ENCODE measurements around the gene LENG8.

DNA sequence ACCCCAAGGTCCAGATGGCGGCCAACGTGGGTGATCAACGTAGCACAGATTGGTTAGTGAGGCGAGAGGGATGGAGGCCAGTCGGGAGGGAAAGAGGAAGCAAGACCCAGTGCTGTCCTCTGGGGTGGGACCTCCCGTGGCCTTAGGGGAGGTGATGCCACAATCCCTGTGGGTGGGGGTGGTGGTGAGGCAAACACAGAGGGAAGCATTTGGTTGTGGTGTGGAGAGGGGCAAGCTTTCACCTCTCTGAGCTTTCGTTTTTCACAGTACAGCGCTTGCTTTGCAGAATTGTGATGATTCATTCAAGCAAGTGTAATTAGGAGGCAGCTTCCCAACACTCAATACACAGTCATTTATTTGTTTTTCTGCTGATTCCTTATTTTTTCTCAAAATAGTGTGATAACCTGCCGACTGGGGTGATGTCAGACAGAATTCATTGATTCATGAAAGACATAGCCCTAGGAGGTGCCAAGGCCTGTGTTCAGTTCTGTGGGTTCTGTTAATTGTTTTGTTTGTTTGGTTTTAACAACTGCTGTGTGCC lies 2.4 kb downstream of the LENG8 start:
- TF ChIP-seq, protein P1, sequence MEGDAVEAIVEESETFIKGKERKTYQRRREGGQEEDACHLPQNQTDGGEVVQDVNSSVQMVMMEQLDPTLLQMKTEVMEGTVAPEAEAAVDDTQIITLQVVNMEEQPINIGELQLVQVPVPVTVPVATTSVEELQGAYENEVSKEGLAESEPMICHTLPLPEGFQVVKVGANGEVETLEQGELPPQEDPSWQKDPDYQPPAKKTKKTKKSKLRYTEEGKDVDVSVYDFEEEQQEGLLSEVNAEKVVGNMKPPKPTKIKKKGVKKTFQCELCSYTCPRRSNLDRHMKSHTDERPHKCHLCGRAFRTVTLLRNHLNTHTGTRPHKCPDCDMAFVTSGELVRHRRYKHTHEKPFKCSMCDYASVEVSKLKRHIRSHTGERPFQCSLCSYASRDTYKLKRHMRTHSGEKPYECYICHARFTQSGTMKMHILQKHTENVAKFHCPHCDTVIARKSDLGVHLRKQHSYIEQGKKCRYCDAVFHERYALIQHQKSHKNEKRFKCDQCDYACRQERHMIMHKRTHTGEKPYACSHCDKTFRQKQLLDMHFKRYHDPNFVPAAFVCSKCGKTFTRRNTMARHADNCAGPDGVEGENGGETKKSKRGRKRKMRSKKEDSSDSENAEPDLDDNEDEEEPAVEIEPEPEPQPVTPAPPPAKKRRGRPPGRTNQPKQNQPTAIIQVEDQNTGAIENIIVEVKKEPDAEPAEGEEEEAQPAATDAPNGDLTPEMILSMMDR (conservative IDR thresholded peaks at IDR 0.05; ENCODE audit: low read depth in 2 of 2), result no peak
- no peak for TF ChIP-seq STAT1 (IDR thresholded peaks at IDR 0.05; ENCODE audit: unreplicated experiment)
- TF ChIP-seq, protein P2, sequence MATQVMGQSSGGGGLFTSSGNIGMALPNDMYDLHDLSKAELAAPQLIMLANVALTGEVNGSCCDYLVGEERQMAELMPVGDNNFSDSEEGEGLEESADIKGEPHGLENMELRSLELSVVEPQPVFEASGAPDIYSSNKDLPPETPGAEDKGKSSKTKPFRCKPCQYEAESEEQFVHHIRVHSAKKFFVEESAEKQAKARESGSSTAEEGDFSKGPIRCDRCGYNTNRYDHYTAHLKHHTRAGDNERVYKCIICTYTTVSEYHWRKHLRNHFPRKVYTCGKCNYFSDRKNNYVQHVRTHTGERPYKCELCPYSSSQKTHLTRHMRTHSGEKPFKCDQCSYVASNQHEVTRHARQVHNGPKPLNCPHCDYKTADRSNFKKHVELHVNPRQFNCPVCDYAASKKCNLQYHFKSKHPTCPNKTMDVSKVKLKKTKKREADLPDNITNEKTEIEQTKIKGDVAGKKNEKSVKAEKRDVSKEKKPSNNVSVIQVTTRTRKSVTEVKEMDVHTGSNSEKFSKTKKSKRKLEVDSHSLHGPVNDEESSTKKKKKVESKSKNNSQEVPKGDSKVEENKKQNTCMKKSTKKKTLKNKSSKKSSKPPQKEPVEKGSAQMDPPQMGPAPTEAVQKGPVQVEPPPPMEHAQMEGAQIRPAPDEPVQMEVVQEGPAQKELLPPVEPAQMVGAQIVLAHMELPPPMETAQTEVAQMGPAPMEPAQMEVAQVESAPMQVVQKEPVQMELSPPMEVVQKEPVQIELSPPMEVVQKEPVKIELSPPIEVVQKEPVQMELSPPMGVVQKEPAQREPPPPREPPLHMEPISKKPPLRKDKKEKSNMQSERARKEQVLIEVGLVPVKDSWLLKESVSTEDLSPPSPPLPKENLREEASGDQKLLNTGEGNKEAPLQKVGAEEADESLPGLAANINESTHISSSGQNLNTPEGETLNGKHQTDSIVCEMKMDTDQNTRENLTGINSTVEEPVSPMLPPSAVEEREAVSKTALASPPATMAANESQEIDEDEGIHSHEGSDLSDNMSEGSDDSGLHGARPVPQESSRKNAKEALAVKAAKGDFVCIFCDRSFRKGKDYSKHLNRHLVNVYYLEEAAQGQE (IDR thresholded peaks at IDR 0.05; ENCODE audit: unreplicated experiment), result no peak
- TF ChIP-seq CREB1 (CRISPR knock-in tag; IDR thresholded peaks at IDR 0.05; ENCODE audit: low read depth), result no peak
- TF ChIP-seq EZH2phosphoT487 (IDR thresholded peaks at IDR 0.05; ENCODE audit: unreplicated experiment), result no peak
- no peak for TF ChIP-seq POLR2AphosphoS5 (IDR thresholded peaks at IDR 0.05; ENCODE audit: low read depth)
- TF ChIP-seq EZH2 (IDR thresholded peaks at IDR 0.05; ENCODE audit: low read depth, unreplicated experiment), result no peak
- TF ChIP-seq, protein P3, sequence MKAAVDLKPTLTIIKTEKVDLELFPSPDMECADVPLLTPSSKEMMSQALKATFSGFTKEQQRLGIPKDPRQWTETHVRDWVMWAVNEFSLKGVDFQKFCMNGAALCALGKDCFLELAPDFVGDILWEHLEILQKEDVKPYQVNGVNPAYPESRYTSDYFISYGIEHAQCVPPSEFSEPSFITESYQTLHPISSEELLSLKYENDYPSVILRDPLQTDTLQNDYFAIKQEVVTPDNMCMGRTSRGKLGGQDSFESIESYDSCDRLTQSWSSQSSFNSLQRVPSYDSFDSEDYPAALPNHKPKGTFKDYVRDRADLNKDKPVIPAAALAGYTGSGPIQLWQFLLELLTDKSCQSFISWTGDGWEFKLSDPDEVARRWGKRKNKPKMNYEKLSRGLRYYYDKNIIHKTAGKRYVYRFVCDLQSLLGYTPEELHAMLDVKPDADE (IDR thresholded peaks at IDR 0.05), result no peak
- TF ChIP-seq, protein P4, sequence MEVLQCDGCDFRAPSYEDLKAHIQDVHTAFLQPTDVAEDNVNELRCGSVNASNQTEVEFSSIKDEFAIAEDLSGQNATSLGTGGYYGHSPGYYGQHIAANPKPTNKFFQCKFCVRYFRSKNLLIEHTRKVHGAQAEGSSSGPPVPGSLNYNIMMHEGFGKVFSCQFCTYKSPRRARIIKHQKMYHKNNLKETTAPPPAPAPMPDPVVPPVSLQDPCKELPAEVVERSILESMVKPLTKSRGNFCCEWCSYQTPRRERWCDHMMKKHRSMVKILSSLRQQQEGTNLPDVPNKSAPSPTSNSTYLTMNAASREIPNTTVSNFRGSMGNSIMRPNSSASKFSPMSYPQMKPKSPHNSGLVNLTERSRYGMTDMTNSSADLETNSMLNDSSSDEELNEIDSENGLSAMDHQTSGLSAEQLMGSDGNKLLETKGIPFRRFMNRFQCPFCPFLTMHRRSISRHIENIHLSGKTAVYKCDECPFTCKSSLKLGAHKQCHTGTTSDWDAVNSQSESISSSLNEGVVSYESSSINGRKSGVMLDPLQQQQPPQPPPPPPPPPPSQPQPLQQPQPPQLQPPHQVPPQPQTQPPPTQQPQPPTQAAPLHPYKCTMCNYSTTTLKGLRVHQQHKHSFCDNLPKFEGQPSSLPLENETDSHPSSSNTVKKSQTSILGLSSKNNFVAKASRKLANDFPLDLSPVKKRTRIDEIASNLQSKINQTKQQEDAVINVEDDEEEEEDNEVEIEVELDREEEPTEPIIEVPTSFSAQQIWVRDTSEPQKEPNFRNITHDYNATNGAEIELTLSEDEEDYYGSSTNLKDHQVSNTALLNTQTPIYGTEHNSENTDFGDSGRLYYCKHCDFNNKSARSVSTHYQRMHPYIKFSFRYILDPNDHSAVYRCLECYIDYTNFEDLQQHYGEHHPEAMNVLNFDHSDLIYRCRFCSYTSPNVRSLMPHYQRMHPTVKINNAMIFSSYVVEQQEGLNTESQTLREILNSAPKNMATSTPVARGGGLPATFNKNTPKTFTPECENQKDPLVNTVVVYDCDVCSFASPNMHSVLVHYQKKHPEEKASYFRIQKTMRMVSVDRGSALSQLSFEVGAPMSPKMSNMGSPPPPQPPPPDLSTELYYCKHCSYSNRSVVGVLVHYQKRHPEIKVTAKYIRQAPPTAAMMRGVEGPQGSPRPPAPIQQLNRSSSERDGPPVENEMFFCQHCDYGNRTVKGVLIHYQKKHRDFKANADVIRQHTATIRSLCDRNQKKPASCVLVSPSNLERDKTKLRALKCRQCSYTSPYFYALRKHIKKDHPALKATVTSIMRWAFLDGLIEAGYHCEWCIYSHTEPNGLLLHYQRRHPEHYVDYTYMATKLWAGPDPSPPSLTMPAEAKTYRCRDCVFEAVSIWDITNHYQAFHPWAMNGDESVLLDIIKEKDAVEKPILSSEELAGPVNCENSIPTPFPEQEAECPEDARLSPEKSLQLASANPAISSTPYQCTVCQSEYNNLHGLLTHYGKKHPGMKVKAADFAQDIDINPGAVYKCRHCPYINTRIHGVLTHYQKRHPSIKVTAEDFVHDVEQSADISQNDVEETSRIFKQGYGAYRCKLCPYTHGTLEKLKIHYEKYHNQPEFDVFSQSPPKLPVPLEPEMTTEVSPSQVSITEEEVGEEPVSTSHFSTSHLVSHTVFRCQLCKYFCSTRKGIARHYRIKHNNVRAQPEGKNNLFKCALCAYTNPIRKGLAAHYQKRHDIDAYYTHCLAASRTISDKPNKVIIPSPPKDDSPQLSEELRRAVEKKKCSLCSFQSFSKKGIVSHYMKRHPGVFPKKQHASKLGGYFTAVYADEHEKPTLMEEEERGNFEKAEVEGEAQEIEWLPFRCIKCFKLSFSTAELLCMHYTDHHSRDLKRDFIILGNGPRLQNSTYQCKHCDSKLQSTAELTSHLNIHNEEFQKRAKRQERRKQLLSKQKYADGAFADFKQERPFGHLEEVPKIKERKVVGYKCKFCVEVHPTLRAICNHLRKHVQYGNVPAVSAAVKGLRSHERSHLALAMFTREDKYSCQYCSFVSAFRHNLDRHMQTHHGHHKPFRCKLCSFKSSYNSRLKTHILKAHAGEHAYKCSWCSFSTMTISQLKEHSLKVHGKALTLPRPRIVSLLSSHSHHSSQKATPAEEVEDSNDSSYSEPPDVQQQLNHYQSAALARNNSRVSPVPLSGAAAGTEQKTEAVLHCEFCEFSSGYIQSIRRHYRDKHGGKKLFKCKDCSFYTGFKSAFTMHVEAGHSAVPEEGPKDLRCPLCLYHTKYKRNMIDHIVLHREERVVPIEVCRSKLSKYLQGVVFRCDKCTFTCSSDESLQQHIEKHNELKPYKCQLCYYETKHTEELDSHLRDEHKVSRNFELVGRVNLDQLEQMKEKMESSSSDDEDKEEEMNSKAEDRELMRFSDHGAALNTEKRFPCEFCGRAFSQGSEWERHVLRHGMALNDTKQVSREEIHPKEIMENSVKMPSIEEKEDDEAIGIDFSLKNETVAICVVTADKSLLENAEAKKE (CRISPR knock-in tag; IDR thresholded peaks at IDR 0.05), result no peak
- TF ChIP-seq NANOG (IDR thresholded peaks at IDR 0.05; ENCODE audit: borderline replicate concordance), result no peak
- no peak for TF ChIP-seq JUNB (IDR thresholded peaks at IDR 0.05; ENCODE audit: unreplicated experiment)

All from GM23338 (cell line).